ENCODE measurements around the gene LRRC56. TPM values are rescaled to one million over a fixed set of nuclear protein-coding genes. Genes with fewer than 3 reads are reported as not detected.
A peak's percentile ranks its signal among the peaks of the same experiment; 100 is the strongest.

The LRRC56 gene
- total and polyA plus RNA-seq, 2 of the 13 experiments (the other 11 are each of a cell fraction or from before 2014, with no cell fraction given) = 0.11 to 0.29 TPM

- TF ChIP-seq NFAT5 (CRISPR knock-in tag; IDR thresholded peaks at IDR 0.05) (no peak), FOSL2 (CRISPR knock-in tag; IDR thresholded peaks at IDR 0.05) (0 out of 2 replicates have a peak, but pooled peaks have one; percentile 5), NCOR1 (IDR thresholded peaks at IDR 0.05; ENCODE audit: borderline replicate concordance, low read length) (no peak), HOXA7 (CRISPR knock-in tag; IDR thresholded peaks at IDR 0.05) (no peak), RARG (CRISPR knock-in tag; IDR thresholded peaks at IDR 0.05; ENCODE audit: low read depth) (no peak), MXD3 (CRISPR knock-in tag; IDR thresholded peaks at IDR 0.05) (no peak), RXRB (CRISPR knock-in tag; IDR thresholded peaks at IDR 0.05; ENCODE audit: borderline replicate concordance) (no peak), ZBTB7B (CRISPR knock-in tag; IDR thresholded peaks at IDR 0.05) (no peak), SCMH1 (CRISPR knock-in tag; IDR thresholded peaks at IDR 0.05; ENCODE audit: borderline replicate concordance) (no peak), SAP130 (CRISPR knock-in tag; IDR thresholded peaks at IDR 0.05; ENCODE audit: low read depth) (peak; percentile 59), TBL1XR1 (IDR thresholded peaks at IDR 0.05; ENCODE audit: borderline replicate concordance, low read length, partially characterized antibody) (no peak), ZNF567 (CRISPR knock-in tag; IDR thresholded peaks at IDR 0.05; ENCODE audit: borderline replicate concordance) (no peak), CENPT (CRISPR knock-in tag; IDR thresholded peaks at IDR 0.05; ENCODE audit: low read depth) (no peak), RBM22 (optimal IDR thresholded peaks at IDR 0.05; ENCODE audit: low read length) (peak; percentile 43), TFE3 (CRISPR knock-in tag; IDR thresholded peaks at IDR 0.05) (no peak), RBFOX2 (IDR thresholded peaks at IDR 0.05; ENCODE audit: low read depth, low read length) (0 out of 2 replicates have a peak, but pooled peaks have one; percentile 23), POLR2AphosphoS5 (IDR thresholded peaks at IDR 0.05; ENCODE audit: low read depth, low read length) (no peak), ZFX (CRISPR knock-in tag; IDR thresholded peaks at IDR 0.05; ENCODE audit: low read depth) (peak; percentile 59; the same call in 1 of the 2 replicates), ZBTB46 (CRISPR knock-in tag; IDR thresholded peaks at IDR 0.05; ENCODE audit: borderline replicate concordance) (no peak)
Observed at GRCh38 chr11:586376-587316, 49.3 kb downstream of the LRRC56 start (continued).
